DND-41 (cell line): Measurements from ENCODE around the gene CASTOR1.

ENCODE experiments used
- ATAC-seq: fragments of 200-7000 bp; cut with Tn5 transposase; 3 replicates; pipeline ENCODE4 v1.9.1; 2021; ENCODE audit warnings: low read depth; ENCODE audit not compliant: insufficient read depth
- DNase-seq: peaks from one replicate; pipeline ENCODE4 v3.0.0-alpha.2; 2020
- H2AFZ ChIP-seq: 2 replicates; pipeline ENCODE4 v1.6.0; 2012; ENCODE audit warnings: low read depth, low read length
- H3K27ac ChIP-seq: 2 replicates; pipeline ENCODE4 v1.5.1; 2012; ENCODE audit warnings: low read length, inconsistent platforms
- H3K27me3 ChIP-seq: fragments of 200-600 bp; sonication (generic); 2 replicates; pipeline ENCODE4 v1.6.0; 2012; ENCODE audit warnings: low read length, mild to moderate bottlenecking, inconsistent platforms; ENCODE audit not compliant: insufficient read depth, poor library complexity
- H3K36me3 ChIP-seq: 2 replicates; pipeline ENCODE4 v1.5.1; 2012; ENCODE audit warnings: low read length, inconsistent platforms; ENCODE audit not compliant: insufficient read depth
- H3K4me1 ChIP-seq: 2 replicates; pipeline ENCODE4 v1.5.1; 2012; ENCODE audit warnings: mild to moderate bottlenecking, low read length; ENCODE audit not compliant: insufficient read depth
- H3K4me2 ChIP-seq: 2 replicates; pipeline ENCODE4 v1.6.0; 2012; ENCODE audit warnings: mild to moderate bottlenecking, moderate library complexity, low read length, inconsistent platforms; ENCODE audit not compliant: insufficient read depth
- H3K4me3 ChIP-seq, 2 experiments: fragments of 200-600 bp in 1 of 2; shearing (Covaris generic) in 1 of 2; 2 replicates each; pipeline ENCODE4 v1.5.1; 2012 to 2016; ENCODE audit warnings: inconsistent platforms in 2 of 2, low read length in 2 of 2, mild to moderate bottlenecking in 2 of 2, low read depth in 1 of 2, moderate library complexity in 1 of 2
- H3K79me2 ChIP-seq: 2 replicates; pipeline ENCODE4 v1.6.0; 2012; ENCODE audit warnings: low read length, inconsistent platforms; ENCODE audit not compliant: insufficient read depth
- H3K9ac ChIP-seq: 2 replicates; pipeline ENCODE4 v1.6.0; 2012; ENCODE audit warnings: low read depth, mild to moderate bottlenecking, inconsistent platforms, low read length, moderate library complexity
- H3K9me3 ChIP-seq: 2 replicates; pipeline ENCODE4 v1.5.1; 2012; ENCODE audit warnings: low read length, moderate library complexity, mild to moderate bottlenecking, inconsistent platforms; ENCODE audit not compliant: insufficient read depth, severe bottlenecking
- H4K20me1 ChIP-seq: 2 replicates; pipeline ENCODE4 v1.6.0; 2012; ENCODE audit warnings: low read length; ENCODE audit not compliant: insufficient read depth
- CTCF ChIP-seq: IDR thresholded peaks from 2 replicates; pipeline ENCODE4 v1.5.1; 2012; ENCODE audit warnings: borderline replicate concordance, low read length, moderate library complexity, mild to moderate bottlenecking; ENCODE audit not compliant: poor library complexity, severe bottlenecking; ENCODE audit errors: extremely low read depth
- EZH2 ChIP-seq: IDR thresholded peaks from 3 replicates; pipeline ENCODE4 v1.6.1; 2012; ENCODE audit warnings: borderline replicate concordance, low read depth, mild to moderate bottlenecking, moderate library complexity, low read length, inconsistent platforms; ENCODE audit not compliant: severe bottlenecking

Gene CASTOR1

GRCh38 chr22:30266445-30267381 lies 22.6 kb downstream of the CASTOR1 start, which contains the start of gene OSM:
Gene OSM (minus strand): TSS chr22:30266851. CDS start chr22:30266799, 52 bp downstream.
- Histone ChIP-seq H3K4me1 (peaks cover 88% of the 10 kb centered on the region), H3K4me2 (peak within 1 kb of the TSS; percentile 99), H3K9ac (peak within 1 kb of the TSS; percentile 93), H3K4me3 (peak within 1 kb of the TSS; percentile 70 to 85), H3K79me2 (peaks cover 96% of the 10 kb centered on the region), H3K9me3 (no peaks in the 10 kb centered on the region), H2AFZ (peak within 1 kb of the TSS; percentile 35; the same call in 1 of the 2 replicates), H3K36me3 (peaks cover 86% of the 10 kb centered on the region), H3K27ac (peak within 1 kb of the TSS; percentile 96), H4K20me1 (peaks cover 35% of the 10 kb centered on the region), H3K27me3 (no peaks in the 10 kb centered on the region)
- peak; percentile 93 for DNase-seq
- peak; percentile 46 for ATAC-seq
- TF ChIP-seq EZH2 (no peak), CTCF (no peak)

GRCh38 chr22:30265823-30266444 lies 23.4 kb downstream of the CASTOR1 start:
- peak; percentile 20 for TF ChIP-seq CTCF
- no peak for TF ChIP-seq EZH2
- Histone ChIP-seq H3K9me3 (no peaks in the 10 kb centered on the region), H3K27ac (peak overlapping the region; percentile 96), H3K36me3 (peaks cover 82% of the 10 kb centered on the region), H3K9ac (peak overlapping the region; percentile 93), H3K27me3 (no peaks in the 10 kb centered on the region), H3K4me1 (peaks cover 87% of the 10 kb centered on the region), H3K79me2 (peaks cover 88% of the 10 kb centered on the region), H2AFZ (peak overlapping the region; percentile 35; the same call in 1 of the 2 replicates), H3K4me2 (peak overlapping the region; percentile 99), H4K20me1 (peaks cover 38% of the 10 kb centered on the region), H3K4me3 (peak overlapping the region; percentile 70 to 85)
- DNase-seq, result peak; percentile 92
- peak; percentile 52 for ATAC-seq

- Histone ChIP-seq H3K27me3 (no peaks in the 10 kb centered on the region), H3K9ac (peak overlapping the region; percentile 93), H3K79me2 (peaks cover 84% of the 10 kb centered on the region), H3K4me1 (peaks cover 83% of the 10 kb centered on the region), H3K4me3 (peak overlapping the region; percentile 70 to 85; a peak in 3 of 4 replicates), H3K9me3 (no peaks in the 10 kb centered on the region), H3K36me3 (peaks cover 76% of the 10 kb centered on the region), H3K27ac (peak overlapping the region; percentile 96), H4K20me1 (peaks cover 38% of the 10 kb centered on the region), H3K4me2 (peak overlapping the region; percentile 99), H2AFZ (no peak overlapping the region)
- ATAC-seq, result no peak
- peak; percentile 60 for DNase-seq
- TF ChIP-seq CTCF (no peak), EZH2 (no peak)
These were observed 24.1 kb downstream of the CASTOR1 start for GRCh38 chr22:30265131-30265720.
